GM12864 (cell line): ENCODE measurements around the gene COL8A1.

ENCODE experiments used
- DNase-seq: peaks from one replicate; pipeline ENCODE4 v3.0.0-alpha.2; 2011; ENCODE audit warnings: low read depth
- H3K4me3 ChIP-seq: 2 replicates; pipeline ENCODE4 v1.5.1; 2011; ENCODE audit warnings: mild to moderate bottlenecking, low read depth, low read length, control low read depth
- CTCF ChIP-seq: IDR thresholded peaks from 2 replicates; pipeline ENCODE4 v1.5.1; 2011; ENCODE audit warnings: low read depth, mild to moderate bottlenecking, moderate library complexity, low read length, control low read depth, inconsistent platforms; ENCODE audit errors: missing control alignments

The COL8A1 gene

GRCh38 chr3:99645277-99646106, 7.1 kb downstream of the COL8A1 start:
- TF ChIP-seq CTCF, result peak; percentile 69
- DNase-seq, result no peak
- H3K4me3 ChIP-seq, result no peak overlapping the region

GRCh38 chr3:99646107-99646435, 7.7 kb downstream of the COL8A1 start:
- TF ChIP-seq CTCF, result no peak
- no peak overlapping the region for H3K4me3 ChIP-seq
- no peak for DNase-seq

GRCh38 chr3:99647081-99647480, 8.7 kb downstream of the COL8A1 start:
- TF ChIP-seq CTCF, result no peak
- DNase-seq, result no peak
- H3K4me3 ChIP-seq, result no peak overlapping the region

GRCh38 chr3:99648101-99648500, 9.7 kb downstream of the COL8A1 start:
- TF ChIP-seq CTCF, result no peak
- H3K4me3 ChIP-seq, result no peak overlapping the region
- DNase-seq, result no peak

- H3K4me3 ChIP-seq, result no peak overlapping the region
- DNase-seq, result no peak
- no peak for TF ChIP-seq CTCF
These were observed 10.1 kb downstream of the COL8A1 start for GRCh38 chr3:99648516-99648915.

- no peak overlapping the region for H3K4me3 ChIP-seq
- no peak for DNase-seq
- no peak for TF ChIP-seq CTCF
These were observed 13.1 kb downstream of the COL8A1 start for GRCh38 chr3:99651531-99651930.

GRCh38 chr3:99656624-99657023, 18.2 kb downstream of the COL8A1 start:
- TF ChIP-seq CTCF, result no peak
- H3K4me3 ChIP-seq, result no peak overlapping the region
- DNase-seq, result no peak
